Stimulated activated CD4-positive, alpha-beta T cell treated with anti-CD3 and anti-CD28 coated beads, TNF-alpha, amount 100 ng/mL, for 4 hours (primary cell): ENCODE measurements around the gene EVA1A.

Source experiments
- DNase-seq, 3 experiments: peaks; one replicate each; pipeline ENCODE4 v3.0.0-alpha.2; 2020; ENCODE audit warnings: low read depth in 3 of 3

The EVA1A gene

GRCh38 chr2:75563591-75563990, 2.9 kb upstream of the EVA1A start:
- no peak for DNase-seq

GRCh38 chr2:75562513-75562864, 1.8 kb upstream of the EVA1A start:
- no peak for DNase-seq

- DNase-seq, result no peak
Measured at GRCh38 chr2:75561566-75562512, 1.1 kb upstream of the EVA1A start.

- no peak for DNase-seq
Measured at GRCh38 chr2:75560022-75560767, 544 bp downstream of the EVA1A start.

- DNase-seq, result no peak
Measured at GRCh38 chr2:75559680-75560021, 1.1 kb downstream of the EVA1A start.

- DNase-seq, result no peak
Measured at GRCh38 chr2:75558786-75559679, 1.7 kb downstream of the EVA1A start.

- DNase-seq, result no peak
Measured at GRCh38 chr2:75558136-75558535, 2.6 kb downstream of the EVA1A start.

- no peak for DNase-seq
Measured at GRCh38 chr2:75557474-75558133, 3.1 kb downstream of the EVA1A start.

GRCh38 chr2:75556679-75557366, 3.9 kb downstream of the EVA1A start:
- no peak for DNase-seq

- no peak for DNase-seq
Measured at GRCh38 chr2:75555701-75556100, 5.0 kb downstream of the EVA1A start.

GRCh38 chr2:75553935-75554531, 6.7 kb downstream of the EVA1A start:
- no peak for DNase-seq

GRCh38 chr2:75552222-75552621, 8.5 kb downstream of the EVA1A start:
- no peak for DNase-seq

GRCh38 chr2:75551434-75551833, 9.3 kb downstream of the EVA1A start:
- DNase-seq, result no peak

GRCh38 chr2:75549401-75550253, 11.1 kb downstream of the EVA1A start:
- no peak for DNase-seq

- no peak for DNase-seq
Measured at GRCh38 chr2:75548036-75548573, 12.6 kb downstream of the EVA1A start.

GRCh38 chr2:75547345-75548035, 13.2 kb downstream of the EVA1A start:
- DNase-seq, result no peak

GRCh38 chr2:75545922-75546321, 14.8 kb downstream of the EVA1A start:
- no peak for DNase-seq

- no peak for DNase-seq
Measured at GRCh38 chr2:75545387-75545786, 15.4 kb downstream of the EVA1A start.

- DNase-seq, result no peak
Measured at GRCh38 chr2:75543446-75543845, 17.3 kb downstream of the EVA1A start.
